Fibroblast of lung (primary cell): ENCODE data around the gene S100B.

Experiments used
- CTCF ChIP-seq, 2 donors: IDR thresholded peaks in 1 of 2; conservative IDR thresholded peaks in 1 of 2; 1 replicate in 1 of 2; 2 replicates in 1 of 2; pipeline ENCODE4 v1.5.1; 2011 to 2012; ENCODE audit warnings: low read length in 2 of 2, control low read depth in 1 of 2, inconsistent platforms in 1 of 2, low read depth in 1 of 2, mild to moderate bottlenecking in 1 of 2
- EZH2 ChIP-seq: IDR thresholded peaks from 2 replicates; pipeline ENCODE4 v1.5.1; 2012; ENCODE audit warnings: low read length, control low read depth, mild to moderate bottlenecking; ENCODE audit errors: missing control alignments

DNA sequence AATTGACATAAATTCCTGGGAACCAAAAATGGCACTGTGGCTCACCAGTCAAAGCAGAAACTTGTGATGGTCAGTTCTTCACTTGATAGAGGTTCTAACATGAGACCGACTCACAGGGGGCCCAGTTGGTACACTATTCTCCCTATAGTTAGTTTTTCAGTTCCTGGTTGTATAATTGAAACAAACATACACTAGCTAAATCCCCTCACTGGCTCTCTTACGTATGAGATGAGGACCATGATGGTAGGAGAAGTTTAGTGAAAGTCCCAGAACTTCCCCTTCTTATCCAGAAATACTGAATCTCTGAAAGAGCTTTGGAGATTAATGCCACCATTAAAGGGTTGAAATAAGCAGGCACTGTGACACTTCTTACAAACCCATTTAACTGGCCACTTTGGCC, 2.8 kb upstream of the S100B start:
- TF ChIP-seq CTCF (conservative IDR thresholded peaks at IDR 0.05 in 1 of 2, IDR thresholded peaks at IDR 0.05 in 1 of 2; ENCODE audit: low read depth in 1 of 2, low read length in 2 of 2) (no peak), EZH2 (no peak)
